ENCODE data around the gene TAS2R13. TPM values are rescaled to one million over a fixed set of nuclear protein-coding genes. Genes with fewer than 3 reads are reported as not detected.
A peak's percentile ranks its signal among the peaks of the same experiment; 100 is the strongest.

Gene TAS2R13
- not detected in 2 replicates for polyA plus RNA-seq (2014; cell fraction: cytosol; rRNA removed)
- 0.12 and 0.22 TPM in 2 replicates for polyA plus RNA-seq (2014; cell fraction: nucleus; rRNA removed)

GRCh38 chr12:10909462-10909861 is at the start of gene TAS2R13:
Gene TAS2R13 (minus strand): TSS chr12:10909562. CDS start chr12:10909298, 264 bp downstream.
- DNase-seq (ENCODE audit: low spot score), result no peak

GRCh38 chr12:10957741-10958140 is 48.4 kb upstream of the TAS2R13 start:
- DNase-seq (ENCODE audit: low spot score), result no peak

GRCh38 chr12:10956085-10956484 is 46.7 kb upstream of the TAS2R13 start:
- DNase-seq (ENCODE audit: low spot score), result no peak

- DNase-seq (ENCODE audit: low spot score), result no peak
These were observed 43.3 kb upstream of the TAS2R13 start for GRCh38 chr12:10952645-10953044.

- no peak for DNase-seq (ENCODE audit: low spot score)
These were observed 33.8 kb upstream of the TAS2R13 start for GRCh38 chr12:10943167-10943566.

- DNase-seq (ENCODE audit: low spot score), result peak; percentile 68
These were observed 32.7 kb upstream of the TAS2R13 start for GRCh38 chr12:10941916-10942607.

GRCh38 chr12:10941369-10941768 is 32.0 kb upstream of the TAS2R13 start:
- no peak for DNase-seq (ENCODE audit: low spot score)

GRCh38 chr12:10940389-10940788 is 31.0 kb upstream of the TAS2R13 start:
- no peak for DNase-seq (ENCODE audit: low spot score)

- DNase-seq (ENCODE audit: low spot score), result no peak
These were observed 29.8 kb upstream of the TAS2R13 start, which contains the start of gene TAS2R14 for GRCh38 chr12:10939163-10939562. Gene TAS2R14 (minus strand): TSS chr12:10939263. CDS start chr12:10939207, 56 bp downstream.

GRCh38 chr12:10936506-10936905 is 27.1 kb upstream of the TAS2R13 start:
- no peak for DNase-seq (ENCODE audit: low spot score)

- no peak for DNase-seq (ENCODE audit: low spot score)
These were observed 19.5 kb upstream of the TAS2R13 start, which contains the start of gene PRH2 for GRCh38 chr12:10928746-10929286. Gene PRH2 (plus strand): TSS chr12:10929236. CDS start chr12:10929274, 38 bp downstream.

GRCh38 chr12:10926269-10926668 is 16.9 kb upstream of the TAS2R13 start:
- DNase-seq (ENCODE audit: low spot score), result no peak

GRCh38 chr12:10919809-10920208 is 10.4 kb upstream of the TAS2R13 start:
- no peak for DNase-seq (ENCODE audit: low spot score)

- DNase-seq (ENCODE audit: low spot score), result no peak
These were observed 1.0 kb upstream of the TAS2R13 start for GRCh38 chr12:10910380-10910779.

- DNase-seq (ENCODE audit: low spot score), result no peak
These were observed 4.7 kb downstream of the TAS2R13 start for GRCh38 chr12:10904686-10905085.

GRCh38 chr12:10901427-10901826 is 7.9 kb downstream of the TAS2R13 start:
- no peak for DNase-seq (ENCODE audit: low spot score)

- DNase-seq (ENCODE audit: low spot score), result no peak
These were observed 8.4 kb downstream of the TAS2R13 start for GRCh38 chr12:10900972-10901371.

GRCh38 chr12:10900530-10900929 is 8.8 kb downstream of the TAS2R13 start:
- no peak for DNase-seq (ENCODE audit: low spot score)

- no peak for DNase-seq (ENCODE audit: low spot score)
These were observed 12.5 kb downstream of the TAS2R13 start for GRCh38 chr12:10896854-10897253.

- DNase-seq (ENCODE audit: low spot score), result no peak
These were observed 17.4 kb downstream of the TAS2R13 start for GRCh38 chr12:10891937-10892336.

GRCh38 chr12:10889226-10889625 is 20.1 kb downstream of the TAS2R13 start:
- no peak for DNase-seq (ENCODE audit: low spot score)

GRCh38 chr12:10884086-10884725 is 25.2 kb downstream of the TAS2R13 start, which contains the start of gene PRH1:
Gene PRH1 (minus strand): TSS chr12:10884255. CDS start chr12:10884217, 38 bp downstream.
- DNase-seq (ENCODE audit: low spot score), result no peak
